GM12892 (cell line): ENCODE measurements around the gene MOCS2.

Experiments
- POLR2A ChIP-seq: IDR thresholded peaks from 2 replicates; pipeline ENCODE4 v1.6.1; 2011; ENCODE audit warnings: low read depth, low read length, control low read depth
- POLR2AphosphoS5 ChIP-seq: IDR thresholded peaks from 2 replicates; pipeline ENCODE4 v1.6.1; 2011; ENCODE audit warnings: low read depth, low read length, control low read depth
- TAF1 ChIP-seq: IDR thresholded peaks from 2 replicates; pipeline ENCODE4 v1.6.1; 2011; ENCODE audit warnings: low read depth, mild to moderate bottlenecking, control low read depth, low read length, borderline replicate concordance

GRCh38 chr5:53112909-53113308, 3.4 kb upstream of the MOCS2 start:
- TF ChIP-seq POLR2A (no peak), TAF1 (no peak), POLR2AphosphoS5 (no peak)
